ENCODE results near the gene MRPL2.
A peak's percentile ranks its signal among the peaks of the same experiment; 100 is the strongest.

The MRPL2 gene

DNA sequence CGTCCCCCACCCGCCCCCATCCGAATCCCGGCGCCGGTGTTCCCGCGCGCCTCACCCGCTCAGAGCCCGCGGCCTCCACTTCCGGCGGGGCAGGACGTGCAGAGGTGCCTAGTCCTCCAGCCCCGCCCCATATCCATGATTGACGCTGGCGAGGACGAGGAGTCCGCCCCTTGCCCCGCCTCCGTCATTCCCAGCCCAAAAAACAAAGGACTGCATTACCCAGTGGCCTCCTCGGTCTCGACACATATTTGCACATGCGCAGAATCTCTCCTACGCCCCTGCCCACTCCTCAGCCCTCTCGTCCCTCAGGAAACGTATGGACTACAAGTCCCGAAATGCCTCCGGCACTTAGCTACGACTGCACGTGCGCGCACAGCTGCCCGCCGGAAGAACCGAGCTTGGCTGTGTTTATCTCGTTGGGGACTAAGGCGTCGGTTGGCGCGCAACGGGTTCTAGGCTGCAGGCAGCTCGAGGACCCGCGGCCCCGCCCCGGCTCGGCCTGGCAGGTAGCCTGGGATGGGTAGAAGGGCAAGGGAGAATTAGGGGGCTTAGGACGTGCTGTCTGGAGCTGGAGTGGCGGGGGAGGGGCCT, 45.3 kb downstream of the MRPL2 start, which contains the start of the genes KLHDC3 and MEA1:
TSS of gene KLHDC3 (plus strand) at position 407 of the 591 bp plus-strand sequence. CDS start 2,944 bp downstream, outside the sequence.
TSS of gene MEA1 (minus strand) at position 104 of the 591 bp plus-strand sequence. CDS start 133 bp downstream, outside the sequence.
- peak within 1 kb of the TSS; percentile 86 for H3K27ac Mint-ChIP-seq
- H3K4me1 Mint-ChIP-seq (ENCODE audit: low read depth): peaks cover 70% of the 10 kb centered on the region
- H3K4me3 Mint-ChIP-seq: peak within 1 kb of the TSS; percentile 95
- intact Hi-C loops (cut with micrococcal nuclease): loop anchor here (1.0 to 5.0 kb wide), 3 partner anchors 29 to 797 kb away; partner anchors contain the start of genes KLC4, MRPL2, MRPS10 and PPP2R5D
- H3K36me3 Mint-ChIP-seq (ENCODE audit: low read depth): peaks cover 90% of the 10 kb centered on the region
- no peaks in the 10 kb centered on the region for H3K27me3 Mint-ChIP-seq
- H3K9me3 Mint-ChIP-seq: no peaks in the 10 kb centered on the region

DNA sequence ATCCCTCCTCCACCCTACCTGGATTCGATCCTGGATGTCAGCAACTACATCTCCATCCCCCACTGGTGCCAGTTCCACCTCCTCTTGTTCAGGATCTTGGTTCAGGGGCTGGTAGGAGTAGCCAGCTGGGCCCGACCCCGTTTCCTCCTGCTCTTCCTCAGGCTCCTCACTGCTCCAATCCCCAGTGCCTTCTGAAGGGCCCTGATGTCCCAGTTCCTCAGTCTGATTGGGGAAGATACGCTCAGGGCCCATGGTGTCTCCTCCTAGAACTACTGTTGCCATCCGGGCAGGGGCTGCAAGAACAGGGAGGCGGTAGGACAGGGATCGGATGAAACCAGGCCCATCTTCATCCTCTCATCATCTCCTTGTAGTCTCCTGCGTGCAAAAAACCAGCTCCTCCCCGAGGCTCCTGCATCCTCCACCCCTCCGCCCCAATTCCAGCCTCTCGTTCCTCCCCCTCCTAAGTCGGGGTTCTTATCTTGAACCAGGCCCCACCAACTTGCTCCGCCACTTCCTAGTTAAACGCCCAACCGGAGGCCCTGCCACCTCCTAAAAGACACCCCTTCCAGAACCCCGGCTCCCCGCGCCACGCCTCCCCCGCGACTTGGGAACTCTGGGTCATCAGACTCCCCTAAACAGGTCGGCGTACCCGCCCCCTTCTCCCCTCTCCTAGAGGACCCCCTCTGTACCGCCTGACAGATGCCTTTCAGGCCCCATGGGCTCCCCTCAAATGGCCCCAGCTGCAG, 46.0 kb downstream of the MRPL2 start:
- Mint-ChIP-seq H3K27ac (peak overlapping the region; percentile 86), H3K9me3 (no peaks in the 10 kb centered on the region), H3K4me1 (ENCODE audit: low read depth) (peaks cover 65% of the 10 kb centered on the region), H3K4me3 (peak overlapping the region; percentile 95), H3K36me3 (ENCODE audit: low read depth) (peaks cover 90% of the 10 kb centered on the region), H3K27me3 (no peaks in the 10 kb centered on the region)
- intact Hi-C loops (cut with micrococcal nuclease): loop anchor here (5.0 kb wide), 1 partner anchor 796 kb away; the partner anchor contains the start of gene MRPS10

DNA sequence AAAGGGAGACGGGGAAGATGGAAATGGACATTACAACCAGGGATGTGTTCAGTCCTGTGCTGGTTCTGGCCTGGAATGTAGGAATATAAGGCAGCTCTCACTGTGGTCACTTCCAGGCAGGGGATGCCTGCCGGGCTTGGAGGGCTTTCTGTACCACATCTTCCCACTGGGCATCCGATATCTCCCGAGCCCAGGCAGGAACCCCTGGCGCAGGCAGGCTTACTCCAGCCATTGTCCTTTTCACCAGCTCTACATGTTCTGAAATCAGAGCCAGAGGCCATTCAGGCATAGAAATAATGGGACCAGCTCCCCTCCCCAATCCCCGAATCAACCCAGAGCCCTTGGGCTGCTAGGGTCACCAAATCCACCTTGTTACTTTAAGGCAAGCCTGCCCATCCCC, 46.9 kb downstream of the MRPL2 start:
- no peaks in the 10 kb centered on the region for H3K27me3 Mint-ChIP-seq
- peaks cover 56% of the 10 kb centered on the region for H3K4me1 Mint-ChIP-seq (ENCODE audit: low read depth)
- no peaks in the 10 kb centered on the region for H3K9me3 Mint-ChIP-seq
- H3K4me3 Mint-ChIP-seq: no peak overlapping the region
- intact Hi-C loops (cut with micrococcal nuclease): loop anchor here (5.0 kb wide), 1 partner anchor 795 kb away; the partner anchor contains the start of gene MRPS10
- H3K27ac Mint-ChIP-seq: peak overlapping the region; percentile 86
- H3K36me3 Mint-ChIP-seq (ENCODE audit: low read depth): peaks cover 90% of the 10 kb centered on the region

DNA sequence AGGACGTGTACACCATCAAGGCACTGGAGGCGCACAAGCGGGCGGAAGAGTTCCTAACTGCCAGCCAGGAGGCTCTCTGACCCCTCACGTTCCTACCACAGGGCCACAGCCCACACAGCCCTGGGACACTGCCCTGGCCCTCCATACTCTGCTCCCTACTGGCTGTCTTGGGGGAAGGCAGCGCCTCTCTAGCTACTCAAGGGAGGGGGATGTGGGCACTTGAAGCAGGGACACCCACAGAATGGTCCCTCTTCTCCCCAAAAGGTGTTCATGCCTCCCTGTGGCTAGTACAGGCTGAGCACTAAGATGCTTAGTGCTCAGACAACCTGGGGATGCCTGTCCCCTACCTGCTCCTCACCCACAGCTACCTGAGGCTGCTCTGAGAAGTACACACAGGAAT, 48.0 kb downstream of the MRPL2 start:
- H3K9me3 Mint-ChIP-seq: no peaks in the 10 kb centered on the region
- intact Hi-C loops (cut with micrococcal nuclease): loop anchor here (5.0 kb wide), 1 partner anchor 794 kb away; the partner anchor contains the start of gene MRPS10
- no peak overlapping the region for H3K4me3 Mint-ChIP-seq

DNA sequence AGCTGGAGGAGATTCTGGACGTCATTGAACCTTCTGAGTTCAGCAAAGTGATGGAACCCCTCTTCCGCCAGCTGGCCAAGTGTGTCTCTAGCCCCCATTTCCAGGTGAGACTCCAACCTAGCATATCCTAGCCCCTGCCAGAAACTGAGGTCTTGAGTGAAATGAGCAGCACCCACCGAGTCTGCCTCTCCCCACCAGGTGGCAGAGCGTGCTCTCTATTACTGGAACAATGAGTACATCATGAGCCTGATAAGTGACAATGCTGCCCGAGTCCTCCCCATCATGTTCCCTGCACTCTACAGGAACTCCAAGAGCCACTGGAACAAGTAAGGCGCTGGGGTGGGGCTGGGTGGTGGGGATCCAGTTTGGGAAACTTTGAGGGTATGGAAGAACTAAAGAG, 50.1 kb downstream of the MRPL2 start:
- Mint-ChIP-seq H3K27ac (no peak overlapping the region), H3K9me3 (no peaks in the 10 kb centered on the region), H3K36me3 (ENCODE audit: low read depth) (peaks cover 90% of the 10 kb centered on the region), H3K4me3 (no peak overlapping the region), H3K27me3 (no peaks in the 10 kb centered on the region), H3K4me1 (ENCODE audit: low read depth) (peaks cover 32% of the 10 kb centered on the region)
- intact Hi-C loops (cut with micrococcal nuclease): loop anchor here (2.0 kb wide), 1 partner anchor 134 kb away; no protein-coding TSS in a partner anchor

More for the DNA sequence above, 48.0 kb downstream of the MRPL2 start:
- H3K4me1 Mint-ChIP-seq (ENCODE audit: low read depth): peaks cover 44% of the 10 kb centered on the region
- no peaks in the 10 kb centered on the region for H3K27me3 Mint-ChIP-seq
- H3K36me3 Mint-ChIP-seq (ENCODE audit: low read depth): peaks cover 90% of the 10 kb centered on the region
- H3K27ac Mint-ChIP-seq: no peak overlapping the region

DNA sequence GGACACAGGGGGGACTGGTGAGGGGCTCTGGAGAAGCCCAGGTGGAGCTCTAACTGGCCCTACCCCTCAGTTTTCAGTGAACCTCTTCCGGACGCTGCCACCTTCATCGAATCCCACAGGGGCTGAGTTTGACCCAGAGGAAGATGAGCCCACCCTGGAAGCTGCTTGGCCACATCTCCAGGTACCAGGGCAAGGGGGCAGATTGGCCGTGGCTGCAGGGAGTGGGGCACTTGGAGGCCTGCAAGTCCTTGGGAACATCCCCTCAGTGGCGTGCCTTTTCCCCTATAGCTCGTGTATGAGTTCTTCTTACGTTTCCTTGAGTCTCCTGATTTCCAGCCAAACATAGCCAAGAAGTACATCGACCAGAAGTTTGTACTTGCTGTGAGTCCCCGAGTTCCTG, 52.1 kb downstream of the MRPL2 start:
- no peaks in the 10 kb centered on the region for H3K27me3 Mint-ChIP-seq

DNA sequence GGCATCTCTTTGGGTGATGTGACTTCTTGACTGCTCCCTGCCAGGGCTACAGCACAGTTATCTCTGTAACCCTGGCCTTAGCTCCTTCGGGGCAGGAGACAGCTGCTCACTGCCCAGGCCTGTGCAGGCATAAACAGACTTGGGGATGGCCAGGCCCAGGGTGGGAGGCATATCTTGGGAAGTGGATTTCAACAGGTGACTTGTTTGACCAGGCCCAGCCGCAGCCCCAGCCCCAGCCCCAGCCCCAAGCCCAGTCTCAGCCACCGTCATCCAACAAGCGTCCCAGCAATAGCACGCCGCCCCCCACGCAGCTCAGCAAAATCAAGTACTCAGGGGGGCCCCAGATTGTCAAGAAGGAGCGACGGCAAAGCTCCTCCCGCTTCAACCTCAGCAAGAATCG, 53.0 kb downstream of the MRPL2 start:
- no peak overlapping the region for H3K4me3 Mint-ChIP-seq
- peaks cover 7% of the 10 kb centered on the region for H3K4me1 Mint-ChIP-seq (ENCODE audit: low read depth)
- no peaks in the 10 kb centered on the region for H3K9me3 Mint-ChIP-seq
- H3K27ac Mint-ChIP-seq: no peak overlapping the region
- intact Hi-C loops (cut with micrococcal nuclease): no loop called here
- H3K27me3 Mint-ChIP-seq: no peaks in the 10 kb centered on the region
- H3K36me3 Mint-ChIP-seq (ENCODE audit: low read depth): peaks cover 71% of the 10 kb centered on the region

More for the DNA sequence above, 52.1 kb downstream of the MRPL2 start:
- no peaks in the 10 kb centered on the region for H3K9me3 Mint-ChIP-seq
- H3K4me3 Mint-ChIP-seq: no peak overlapping the region
- intact Hi-C loops (cut with micrococcal nuclease): no loop called here
- H3K4me1 Mint-ChIP-seq (ENCODE audit: low read depth): peaks cover 16% of the 10 kb centered on the region
- H3K27ac Mint-ChIP-seq: no peak overlapping the region
- H3K36me3 Mint-ChIP-seq (ENCODE audit: low read depth): peaks cover 80% of the 10 kb centered on the region

DNA sequence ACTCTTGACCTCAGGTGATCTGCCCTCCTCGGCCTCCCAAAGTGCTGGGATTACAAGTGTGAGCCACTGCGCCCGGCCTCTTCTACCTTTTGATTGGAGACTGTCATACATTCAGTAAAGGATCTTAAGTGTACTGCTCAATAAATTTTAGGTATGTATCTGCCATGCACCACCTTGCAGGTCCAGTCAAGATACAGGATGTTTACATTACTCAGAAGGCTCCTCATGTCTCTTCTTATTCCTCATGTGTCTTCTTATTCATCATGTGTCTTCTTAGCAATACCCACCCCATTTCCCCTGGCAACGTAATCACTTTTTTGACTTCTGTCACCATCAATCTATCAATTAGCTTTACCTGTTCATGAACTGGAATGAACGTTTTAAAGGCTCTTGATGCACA, 53.4 kb downstream of the MRPL2 start:
- peaks cover 67% of the 10 kb centered on the region for H3K36me3 Mint-ChIP-seq (ENCODE audit: low read depth)
- H3K27me3 Mint-ChIP-seq: no peaks in the 10 kb centered on the region
- intact Hi-C loops (cut with micrococcal nuclease): no loop called here
- H3K4me3 Mint-ChIP-seq: no peak overlapping the region
- H3K27ac Mint-ChIP-seq: no peak overlapping the region
- no peaks in the 10 kb centered on the region for H3K9me3 Mint-ChIP-seq
- H3K4me1 Mint-ChIP-seq (ENCODE audit: low read depth): peaks cover 3% of the 10 kb centered on the region

All from dendritic cell treated with granulocyte-macrophage colony-stimulating factor and Interleukin-4, amounts not matched to agents 40 ng/mL and 50 ng/mL, for 4 days (primary cell).